SK-N-MC (cell line): ENCODE results near the gene KCNJ11.

Experiments
- EZH2 ChIP-seq: fragments of 200-600 bp; sonication (generic); IDR thresholded peaks from one replicate; pipeline ENCODE4 v1.6.1; 2017; ENCODE audit warnings: antibody characterized with exemption
- FOXP2 ChIP-seq: optimal IDR thresholded peaks from 2 replicates; pipeline ENCODE3; 2011; ENCODE audit warnings: mild to moderate bottlenecking, moderate library complexity; ENCODE audit not compliant: insufficient read depth; ENCODE audit errors: extremely low read length, control extremely low read depth
- POLR2AphosphoS5 ChIP-seq: IDR thresholded peaks from 2 replicates; pipeline ENCODE4 v1.6.1; 2012; ENCODE audit warnings: mild to moderate bottlenecking, low read depth, low read length, borderline replicate concordance

GRCh38 chr11:17381156-17381555 is 7.3 kb downstream of the KCNJ11 start:
- TF ChIP-seq FOXP2 (no peak), EZH2 (no peak), POLR2AphosphoS5 (no peak)
